ENCODE measurements around the gene BSDC1.

The BSDC1 gene

GRCh38 chr1:32392325-32392724, 1.9 kb downstream of the BSDC1 start:
- peaks cover 7% of the 10 kb centered on the region; the same call in 1 of the 2 replicates for H3K9me3 ChIP-seq (ENCODE audit: insufficient read depth, low read length)
- no peaks in the 10 kb centered on the region for H3K4me1 ChIP-seq (ENCODE audit: insufficient read depth, insufficient read length)
- H3K4me3 ChIP-seq (ENCODE audit: insufficient read length, low read depth), result no peak overlapping the region
- no peaks in the 10 kb centered on the region for H3K27me3 ChIP-seq (ENCODE audit: insufficient read depth, insufficient read length)
- no peak for DNase-seq (ENCODE audit: low read depth, low spot score)
- no peak for TF ChIP-seq ZNF274 (IDR thresholded peaks at IDR 0.05; ENCODE audit: low read depth, low read length)
- TF ChIP-seq SUZ12 (IDR thresholded peaks at IDR 0.05; ENCODE audit: extremely low read depth, insufficient read depth, insufficient read length), result no peak
- no peak for TF ChIP-seq YY1 (IDR thresholded peaks at IDR 0.05; ENCODE audit: insufficient read depth, insufficient read length)
- H3K9ac ChIP-seq (ENCODE audit: insufficient read length, low read depth), result no peak overlapping the region
- peaks cover 58% of the 10 kb centered on the region for H3K36me3 ChIP-seq (ENCODE audit: insufficient read depth, insufficient read length, low read length)

GRCh38 chr1:32390904-32391870, 3.1 kb downstream of the BSDC1 start:
- Histone ChIP-seq H3K9me3 (ENCODE audit: insufficient read depth, low read length) (no peaks in the 10 kb centered on the region), H3K36me3 (ENCODE audit: insufficient read depth, insufficient read length, low read length) (peaks cover 68% of the 10 kb centered on the region), H3K4me3 (ENCODE audit: insufficient read length, low read depth) (no peak overlapping the region), H3K4me1 (ENCODE audit: insufficient read depth, insufficient read length) (no peaks in the 10 kb centered on the region), H3K27me3 (ENCODE audit: insufficient read depth, insufficient read length) (no peaks in the 10 kb centered on the region), H3K9ac (ENCODE audit: insufficient read length, low read depth) (no peak overlapping the region)
- no peak for TF ChIP-seq ZNF274 (IDR thresholded peaks at IDR 0.05; ENCODE audit: low read depth, low read length)
- TF ChIP-seq YY1 (IDR thresholded peaks at IDR 0.05; ENCODE audit: insufficient read depth, insufficient read length), result no peak
- DNase-seq (ENCODE audit: low read depth, low spot score), result no peak

GRCh38 chr1:32388641-32389040, 5.6 kb downstream of the BSDC1 start:
- Histone ChIP-seq H3K4me1 (ENCODE audit: insufficient read depth, insufficient read length) (no peaks in the 10 kb centered on the region), H3K4me3 (ENCODE audit: insufficient read length, low read depth) (no peak overlapping the region), H3K36me3 (ENCODE audit: insufficient read depth, insufficient read length, low read length) (peaks cover 90% of the 10 kb centered on the region), H3K9me3 (ENCODE audit: insufficient read depth, low read length) (no peaks in the 10 kb centered on the region), H3K27me3 (ENCODE audit: insufficient read depth, insufficient read length) (no peaks in the 10 kb centered on the region), H3K9ac (ENCODE audit: insufficient read length, low read depth) (no peak overlapping the region)
- no peak for DNase-seq (ENCODE audit: low read depth, low spot score)
- TF ChIP-seq SUZ12 (IDR thresholded peaks at IDR 0.05; ENCODE audit: extremely low read depth, insufficient read depth, insufficient read length) (no peak), YY1 (IDR thresholded peaks at IDR 0.05; ENCODE audit: insufficient read depth, insufficient read length) (no peak), ZNF274 (IDR thresholded peaks at IDR 0.05; ENCODE audit: low read depth, low read length) (no peak)

GRCh38 chr1:32386676-32387392, 7.4 kb downstream of the BSDC1 start:
- H3K4me3 ChIP-seq (ENCODE audit: insufficient read length, low read depth), result no peak overlapping the region
- no peaks in the 10 kb centered on the region for H3K27me3 ChIP-seq (ENCODE audit: insufficient read depth, insufficient read length)
- H3K4me1 ChIP-seq (ENCODE audit: insufficient read depth, insufficient read length), result no peaks in the 10 kb centered on the region
- peaks cover 92% of the 10 kb centered on the region for H3K36me3 ChIP-seq (ENCODE audit: insufficient read depth, insufficient read length, low read length)
- no peak for DNase-seq (ENCODE audit: low read depth, low spot score)
- no peak for TF ChIP-seq SUZ12 (IDR thresholded peaks at IDR 0.05; ENCODE audit: extremely low read depth, insufficient read depth, insufficient read length)
- TF ChIP-seq ZNF274 (IDR thresholded peaks at IDR 0.05; ENCODE audit: low read depth, low read length), result no peak
- no peak for TF ChIP-seq YY1 (IDR thresholded peaks at IDR 0.05; ENCODE audit: insufficient read depth, insufficient read length)
- H3K9me3 ChIP-seq (ENCODE audit: insufficient read depth, low read length), result no peaks in the 10 kb centered on the region
- H3K9ac ChIP-seq (ENCODE audit: insufficient read length, low read depth), result no peak overlapping the region

- Histone ChIP-seq H3K4me3 (ENCODE audit: insufficient read length, low read depth) (no peak overlapping the region), H3K9me3 (ENCODE audit: insufficient read depth, low read length) (no peaks in the 10 kb centered on the region), H3K27me3 (ENCODE audit: insufficient read depth, insufficient read length) (no peaks in the 10 kb centered on the region), H3K36me3 (ENCODE audit: insufficient read depth, insufficient read length, low read length) (peaks cover 98% of the 10 kb centered on the region), H3K4me1 (ENCODE audit: insufficient read depth, insufficient read length) (no peaks in the 10 kb centered on the region), H3K9ac (ENCODE audit: insufficient read length, low read depth) (no peak overlapping the region)
- no peak for TF ChIP-seq ZNF274 (IDR thresholded peaks at IDR 0.05; ENCODE audit: low read depth, low read length)
- no peak for TF ChIP-seq SUZ12 (IDR thresholded peaks at IDR 0.05; ENCODE audit: extremely low read depth, insufficient read depth, insufficient read length)
- TF ChIP-seq YY1 (IDR thresholded peaks at IDR 0.05; ENCODE audit: insufficient read depth, insufficient read length), result no peak
- DNase-seq (ENCODE audit: low read depth, low spot score), result no peak
These were observed 14.2 kb downstream of the BSDC1 start for GRCh38 chr1:32380057-32380456.

GRCh38 chr1:32377541-32378220, 16.6 kb downstream of the BSDC1 start:
- no peaks in the 10 kb centered on the region for H3K27me3 ChIP-seq (ENCODE audit: insufficient read depth, insufficient read length)
- TF ChIP-seq ZNF274 (IDR thresholded peaks at IDR 0.05; ENCODE audit: low read depth, low read length) (no peak), YY1 (IDR thresholded peaks at IDR 0.05; ENCODE audit: insufficient read depth, insufficient read length) (no peak), SUZ12 (IDR thresholded peaks at IDR 0.05; ENCODE audit: extremely low read depth, insufficient read depth, insufficient read length) (no peak)
- H3K4me3 ChIP-seq (ENCODE audit: insufficient read length, low read depth), result no peak overlapping the region
- H3K4me1 ChIP-seq (ENCODE audit: insufficient read depth, insufficient read length), result no peaks in the 10 kb centered on the region
- H3K36me3 ChIP-seq (ENCODE audit: insufficient read depth, insufficient read length, low read length), result peaks cover 97% of the 10 kb centered on the region
- H3K9me3 ChIP-seq (ENCODE audit: insufficient read depth, low read length), result no peaks in the 10 kb centered on the region
- no peak overlapping the region for H3K9ac ChIP-seq (ENCODE audit: insufficient read length, low read depth)
- no peak for DNase-seq (ENCODE audit: low read depth, low spot score)
